Ectodermal cell (in vitro differentiated cells): ENCODE data around the gene TRIM15.
A peak's percentile ranks its signal among the peaks of the same experiment; 100 is the strongest.
"Not testable (repeated sequence)": the region's sequence is repeated elsewhere in the genome, so short reads cannot be mapped to it uniquely, and the experiment has no call there.

Experiments
- H3K27ac ChIP-seq: 2 replicates; pipeline ENCODE4 v1.7.0; 2013; ENCODE audit warnings: mild to moderate bottlenecking, low read depth, low read length; ENCODE audit not compliant: insufficient read depth, poor library complexity, severe bottlenecking
- H3K27me3 ChIP-seq: 2 replicates; pipeline ENCODE4 v1.7.0; 2013; ENCODE audit warnings: mild to moderate bottlenecking, low read length; ENCODE audit not compliant: insufficient read depth, control insufficient read depth, poor library complexity, severe bottlenecking
- H3K36me3 ChIP-seq: one replicate; pipeline ENCODE4 v1.7.0; 2013; ENCODE audit warnings: low read length; ENCODE audit not compliant: control insufficient read depth, insufficient read depth
- H3K4me1 ChIP-seq: one replicate; pipeline ENCODE4 v1.7.0; 2013; ENCODE audit warnings: low read length; ENCODE audit not compliant: control insufficient read depth, insufficient read depth
- H3K4me3 ChIP-seq: 2 replicates; pipeline ENCODE4 v1.7.0; 2013; ENCODE audit warnings: low read depth, low read length, control low read depth; ENCODE audit not compliant: insufficient read depth
- H3K9me3 ChIP-seq: 2 replicates; pipeline ENCODE4 v1.7.0; 2013; ENCODE audit warnings: mild to moderate bottlenecking, low read length, moderate library complexity; ENCODE audit not compliant: control insufficient read depth
- WGBS, 2 experiments: methylation state at CpG; one replicate each; pipeline ENCODE4 v1.1.7; 2013; ENCODE audit warnings: missing lambda C conversion rate in 2 of 2; 5-methylcytosine and 5-hydroxymethylcytosine counted together

Gene TRIM15

GRCh38 chr6:30213667-30213956 is 50.3 kb downstream of the TRIM15 start:
- H3K4me1 ChIP-seq, result peaks cover 23% of the 10 kb centered on the region
- no peaks in the 10 kb centered on the region for H3K36me3 ChIP-seq
- peak overlapping the region; percentile 18 for H3K27ac ChIP-seq
- H3K27me3 ChIP-seq, result peaks cover 4% of the 10 kb centered on the region
- H3K4me3 ChIP-seq, result peak overlapping the region; percentile 85
- H3K9me3 ChIP-seq, result no peaks in the 10 kb centered on the region
- 5 to 6% methylated on average over 12 of the region's 12 CpGs for WGBS, 2 experiments

DNA sequence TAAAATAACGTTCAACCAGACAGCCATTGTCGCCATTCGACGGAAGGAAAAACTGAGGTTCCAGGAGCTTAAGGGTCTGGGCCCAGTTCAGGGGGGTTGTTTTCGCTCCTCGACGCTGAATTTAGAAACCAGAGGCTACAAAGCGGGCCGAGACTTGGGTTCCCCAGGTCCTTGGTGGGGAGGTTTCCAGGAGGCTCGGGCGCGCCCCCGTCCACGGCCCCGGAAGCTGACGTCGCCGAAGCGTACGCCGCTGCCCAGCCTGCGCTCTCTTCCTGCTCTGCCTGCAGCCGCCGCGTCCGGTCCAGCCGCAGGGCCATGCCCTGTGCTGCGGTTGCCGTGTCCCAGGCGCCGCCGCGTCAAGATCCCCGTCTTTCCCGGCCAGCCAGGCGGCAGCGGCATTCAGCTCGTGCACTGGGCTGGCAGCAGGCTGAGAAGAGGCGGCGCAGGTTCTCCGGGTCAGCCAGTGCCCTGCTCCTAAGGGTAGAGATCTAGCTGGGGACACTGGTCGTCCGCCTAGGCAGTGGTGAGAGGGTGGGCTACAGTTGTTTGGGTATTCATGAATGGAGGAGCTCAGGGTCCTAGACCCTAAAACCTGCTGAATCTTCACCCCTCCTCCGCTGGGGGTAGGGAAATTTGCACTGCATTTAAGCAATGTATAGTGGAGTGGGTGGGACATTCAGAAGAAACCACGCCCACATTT is 50.8 kb downstream of the TRIM15 start:
- H3K4me3 ChIP-seq, result peak overlapping the region; percentile 85
- H3K27me3 ChIP-seq, result peaks cover 4% of the 10 kb centered on the region
- H3K27ac ChIP-seq, result peak overlapping the region; percentile 57
- H3K36me3 ChIP-seq, result no peaks in the 10 kb centered on the region
- 5 to 6% methylated on average over 44 to 45 of the region's 45 CpGs for WGBS, 2 experiments
- H3K9me3 ChIP-seq, result no peaks in the 10 kb centered on the region
- H3K4me1 ChIP-seq, result peaks cover 23% of the 10 kb centered on the region

DNA sequence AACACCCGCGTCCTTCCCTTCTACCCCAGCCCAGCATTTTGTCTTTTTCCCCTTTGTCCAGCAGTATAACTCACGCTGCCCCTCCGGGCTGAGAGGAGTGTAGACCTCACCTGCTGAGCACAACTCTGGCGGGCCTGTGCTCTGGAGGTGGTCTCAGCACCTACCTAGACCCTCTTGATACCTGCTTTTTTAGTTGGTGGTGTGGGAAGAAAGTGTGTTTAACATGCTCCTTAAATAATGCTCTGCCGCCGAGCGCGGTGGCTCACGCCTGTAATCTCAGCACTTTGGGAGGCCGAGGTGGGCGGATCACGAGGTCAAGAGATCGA is 51.3 kb downstream of the TRIM15 start:
- H3K27me3 ChIP-seq, result peaks cover 4% of the 10 kb centered on the region
- H3K9me3 ChIP-seq, result no peaks in the 10 kb centered on the region
- H3K4me1 ChIP-seq, result peaks cover 20% of the 10 kb centered on the region
- peak overlapping the region; percentile 85 for H3K4me3 ChIP-seq
- H3K27ac ChIP-seq, result no peak overlapping the region
- 70% methylated on average over 13 to 14 of the region's 14 CpGs for WGBS, 2 experiments
- no peaks in the 10 kb centered on the region for H3K36me3 ChIP-seq

- WGBS, 2 experiments, result 94 to 95% methylated on average over 3 of the region's 3 CpGs
Observed at GRCh38 chr6:30216096-30216495, 52.8 kb downstream of the TRIM15 start.

GRCh38 chr6:30219244-30219643 is 55.9 kb downstream of the TRIM15 start:
- Histone ChIP-seq H3K27me3 (peaks cover 4% of the 10 kb centered on the region), H3K36me3 (no peaks in the 10 kb centered on the region), H3K4me1 (no peaks in the 10 kb centered on the region), H3K27ac (no peak overlapping the region), H3K4me3 (no peak overlapping the region), H3K9me3 (no peaks in the 10 kb centered on the region)
- WGBS, 2 experiments, result 0 to 2% methylated on average over 1 of the region's 1 CpG

More at GRCh38 chr6:30216096-30216495, 52.8 kb downstream of the TRIM15 start:
- no peaks in the 10 kb centered on the region for H3K36me3 ChIP-seq
- no peak overlapping the region for H3K27ac ChIP-seq
- no peak overlapping the region for H3K4me3 ChIP-seq
- peaks cover 13% of the 10 kb centered on the region for H3K4me1 ChIP-seq
- H3K27me3 ChIP-seq, result peaks cover 4% of the 10 kb centered on the region
- H3K9me3 ChIP-seq, result no peaks in the 10 kb centered on the region

DNA sequence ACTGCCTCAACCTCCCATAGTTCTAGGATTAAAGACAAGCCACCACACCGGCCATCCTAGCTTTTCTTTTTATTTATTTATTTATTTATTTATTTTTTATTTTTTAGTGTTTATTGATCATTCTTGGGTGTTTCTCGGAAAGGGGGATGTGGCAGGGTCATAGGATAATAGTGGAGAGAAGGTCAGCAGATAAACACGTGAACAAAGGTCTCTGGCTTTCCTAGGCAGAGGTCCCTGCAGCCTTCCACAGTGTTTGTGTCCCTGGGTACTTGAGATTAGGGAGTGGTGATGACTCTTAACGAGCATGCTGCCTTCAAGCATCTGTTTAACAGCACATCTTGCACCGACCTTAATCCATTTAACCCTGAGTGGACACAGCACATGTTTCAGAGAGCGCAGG is 58.0 kb downstream of the TRIM15 start:
- H3K36me3 ChIP-seq, H3K4me1 ChIP-seq, H3K27ac ChIP-seq, H3K9me3 ChIP-seq, H3K27me3 ChIP-seq, H3K4me3 ChIP-seq: not testable (repeated sequence)
- WGBS, 2 experiments, result 84 to 93% methylated on average over 5 of the region's 6 CpGs

DNA sequence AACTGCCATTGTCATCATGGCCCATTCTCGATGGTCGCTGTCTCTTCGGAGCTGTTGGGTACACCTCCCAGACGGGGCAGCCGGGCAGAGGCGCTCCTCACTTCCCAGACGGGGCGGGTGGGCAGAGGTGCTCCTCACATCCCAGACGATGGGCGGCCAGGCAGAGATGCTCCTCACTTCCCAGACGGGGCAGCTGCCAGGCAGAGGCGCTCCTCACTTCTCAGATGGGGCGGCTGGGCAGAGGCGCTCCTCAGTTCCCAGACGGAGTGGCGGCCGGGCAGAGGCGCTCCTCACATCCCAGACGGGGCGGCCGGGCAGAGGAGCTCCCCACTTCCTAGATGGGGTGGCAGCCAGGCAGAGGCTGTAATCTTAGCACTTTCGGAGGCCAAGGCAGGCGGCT is 58.6 kb downstream of the TRIM15 start:
- WGBS, 2 experiments, result 91 to 92% methylated on average over 23 of the region's 23 CpGs

More for the DNA sequence above, 58.6 kb downstream of the TRIM15 start:
- not testable (repeated sequence) for H3K36me3 ChIP-seq, H3K27ac ChIP-seq, H3K9me3 ChIP-seq, H3K4me1 ChIP-seq, H3K27me3 ChIP-seq, H3K4me3 ChIP-seq
